ENCODE results near the gene TMEM107.

The TMEM107 gene

DNA sequence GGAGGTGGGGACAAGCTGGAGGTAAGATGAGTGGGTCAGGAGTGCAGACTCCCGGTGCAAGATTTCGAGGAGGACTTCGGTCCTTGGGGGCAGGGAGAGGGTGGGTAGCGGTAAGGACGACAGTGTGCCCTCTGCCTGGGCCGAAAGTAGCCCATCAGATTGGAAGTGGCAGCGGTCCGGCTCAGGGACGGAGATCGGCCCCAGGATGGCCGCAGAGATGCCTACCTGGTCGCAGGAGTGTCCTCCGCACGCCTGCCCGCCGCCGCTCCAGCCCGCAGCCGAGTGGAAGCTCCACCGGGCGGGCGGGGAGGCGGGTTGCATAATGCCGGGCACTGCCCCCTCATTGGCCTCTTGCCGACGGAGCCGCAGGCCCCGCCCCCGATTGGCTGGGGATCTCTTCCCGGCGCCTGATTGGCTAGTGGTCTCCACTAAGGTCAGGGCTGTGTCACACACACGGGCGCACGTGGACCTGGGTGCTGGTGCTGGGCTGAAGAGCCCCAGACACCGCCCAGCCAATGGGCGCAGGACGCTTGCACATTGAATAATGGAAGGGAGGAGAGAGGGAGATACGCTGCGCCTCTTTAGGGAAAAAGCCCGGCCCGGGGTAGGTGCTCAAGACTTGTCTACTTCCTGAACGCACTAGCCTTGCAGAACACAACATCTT is 23.9 kb downstream of the TMEM107 start, which contains the start of gene PER1:
TSS of gene PER1 (minus strand) at position 293 of the 664 bp plus-strand sequence. CDS start 1,698 bp downstream, outside the sequence.
- TF ChIP-seq, protein P1, sequence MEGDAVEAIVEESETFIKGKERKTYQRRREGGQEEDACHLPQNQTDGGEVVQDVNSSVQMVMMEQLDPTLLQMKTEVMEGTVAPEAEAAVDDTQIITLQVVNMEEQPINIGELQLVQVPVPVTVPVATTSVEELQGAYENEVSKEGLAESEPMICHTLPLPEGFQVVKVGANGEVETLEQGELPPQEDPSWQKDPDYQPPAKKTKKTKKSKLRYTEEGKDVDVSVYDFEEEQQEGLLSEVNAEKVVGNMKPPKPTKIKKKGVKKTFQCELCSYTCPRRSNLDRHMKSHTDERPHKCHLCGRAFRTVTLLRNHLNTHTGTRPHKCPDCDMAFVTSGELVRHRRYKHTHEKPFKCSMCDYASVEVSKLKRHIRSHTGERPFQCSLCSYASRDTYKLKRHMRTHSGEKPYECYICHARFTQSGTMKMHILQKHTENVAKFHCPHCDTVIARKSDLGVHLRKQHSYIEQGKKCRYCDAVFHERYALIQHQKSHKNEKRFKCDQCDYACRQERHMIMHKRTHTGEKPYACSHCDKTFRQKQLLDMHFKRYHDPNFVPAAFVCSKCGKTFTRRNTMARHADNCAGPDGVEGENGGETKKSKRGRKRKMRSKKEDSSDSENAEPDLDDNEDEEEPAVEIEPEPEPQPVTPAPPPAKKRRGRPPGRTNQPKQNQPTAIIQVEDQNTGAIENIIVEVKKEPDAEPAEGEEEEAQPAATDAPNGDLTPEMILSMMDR (conservative IDR thresholded peaks at IDR 0.05; ENCODE audit: low read depth) = no peak
- POLR2A ChIA-PET (ENCODE audit: low non-redundant PET) = no interaction called here
- peak within 1 kb of the TSS; percentile 98 for H3K27ac ChIP-seq
- CTCF ChIA-PET = interaction anchor here (0.6 to 1.6 kb wide), 2 partner anchors 13 to 62 kb away, joined by 4 to 9 read pairs; no protein-coding TSS in a partner anchor
- peak; percentile 96 for DNase-seq (ENCODE audit: low spot score)

DNA sequence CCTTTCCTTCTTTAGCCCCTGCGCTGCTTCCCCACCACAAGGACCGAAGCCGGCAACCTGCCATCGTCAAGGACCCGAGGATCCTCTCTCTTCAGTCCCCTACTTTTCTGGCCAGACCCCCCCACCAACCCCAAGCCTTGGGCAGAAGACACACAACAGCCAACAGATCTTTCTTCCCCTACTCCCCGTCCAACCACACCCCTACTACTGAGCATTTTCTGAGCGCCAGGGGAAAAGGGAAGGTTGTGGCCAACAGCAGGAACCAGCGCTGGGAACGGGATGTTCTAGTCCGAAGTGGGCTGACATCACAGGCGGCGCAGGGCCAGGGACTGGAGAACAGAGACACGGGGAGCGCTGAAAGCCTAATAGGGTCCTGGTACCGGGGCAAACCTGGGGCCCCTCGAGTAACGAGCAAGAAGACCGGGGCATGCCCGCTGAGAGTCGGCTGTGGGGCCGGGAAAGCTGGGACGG is 24.5 kb downstream of the TMEM107 start:
- ChIA-PET CTCF (interaction anchor here (0.6 to 1.6 kb wide), 2 partner anchors 12 to 61 kb away, joined by 4 to 9 read pairs; no protein-coding TSS in a partner anchor), POLR2A (ENCODE audit: low non-redundant PET) (no interaction called here)
- TF ChIP-seq, protein P1 (conservative IDR thresholded peaks at IDR 0.05; ENCODE audit: low read depth) = no peak
- peak overlapping the region; percentile 98 for H3K27ac ChIP-seq
- no peak for DNase-seq (ENCODE audit: low spot score)

DNA sequence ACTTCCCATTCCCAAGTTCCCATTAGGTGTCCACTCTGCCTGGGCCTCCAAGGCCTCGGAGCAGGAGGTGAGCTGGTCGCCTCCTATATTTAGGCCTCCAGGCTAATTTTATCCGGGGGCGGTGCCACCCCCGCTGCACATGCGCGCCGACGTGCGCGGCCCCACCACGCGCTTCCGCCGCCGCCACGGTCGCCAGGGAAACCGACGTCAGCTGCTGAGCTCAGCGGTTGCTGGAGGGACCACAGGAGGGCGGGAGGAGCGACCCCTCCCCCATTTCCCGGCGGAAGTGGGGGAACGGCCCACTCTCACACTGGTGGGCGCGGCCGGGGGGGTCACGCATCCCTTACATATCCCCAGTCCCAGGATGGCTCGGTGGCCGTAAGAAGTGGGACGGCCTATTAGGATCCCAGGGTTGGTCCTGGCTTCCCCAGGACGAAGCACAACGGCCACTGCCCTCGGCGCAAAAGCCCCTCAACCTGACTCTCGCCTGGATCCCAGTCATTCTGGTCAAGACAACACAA is 25.0 kb downstream of the TMEM107 start:
- TF ChIP-seq, protein P1 (conservative IDR thresholded peaks at IDR 0.05; ENCODE audit: low read depth) = no peak
- H3K27ac ChIP-seq = peak overlapping the region; percentile 98
- DNase-seq (ENCODE audit: low spot score) = no peak
- CTCF ChIA-PET = interaction anchor here (0.7 kb wide), 1 partner anchor 1012 kb away, joined by 4 read pairs; no protein-coding TSS in a partner anchor
- POLR2A ChIA-PET (ENCODE audit: low non-redundant PET) = interaction anchor here (0.6 kb wide), 1 partner anchor 85 kb away, joined by 3 read pairs; no protein-coding TSS in a partner anchor

DNA sequence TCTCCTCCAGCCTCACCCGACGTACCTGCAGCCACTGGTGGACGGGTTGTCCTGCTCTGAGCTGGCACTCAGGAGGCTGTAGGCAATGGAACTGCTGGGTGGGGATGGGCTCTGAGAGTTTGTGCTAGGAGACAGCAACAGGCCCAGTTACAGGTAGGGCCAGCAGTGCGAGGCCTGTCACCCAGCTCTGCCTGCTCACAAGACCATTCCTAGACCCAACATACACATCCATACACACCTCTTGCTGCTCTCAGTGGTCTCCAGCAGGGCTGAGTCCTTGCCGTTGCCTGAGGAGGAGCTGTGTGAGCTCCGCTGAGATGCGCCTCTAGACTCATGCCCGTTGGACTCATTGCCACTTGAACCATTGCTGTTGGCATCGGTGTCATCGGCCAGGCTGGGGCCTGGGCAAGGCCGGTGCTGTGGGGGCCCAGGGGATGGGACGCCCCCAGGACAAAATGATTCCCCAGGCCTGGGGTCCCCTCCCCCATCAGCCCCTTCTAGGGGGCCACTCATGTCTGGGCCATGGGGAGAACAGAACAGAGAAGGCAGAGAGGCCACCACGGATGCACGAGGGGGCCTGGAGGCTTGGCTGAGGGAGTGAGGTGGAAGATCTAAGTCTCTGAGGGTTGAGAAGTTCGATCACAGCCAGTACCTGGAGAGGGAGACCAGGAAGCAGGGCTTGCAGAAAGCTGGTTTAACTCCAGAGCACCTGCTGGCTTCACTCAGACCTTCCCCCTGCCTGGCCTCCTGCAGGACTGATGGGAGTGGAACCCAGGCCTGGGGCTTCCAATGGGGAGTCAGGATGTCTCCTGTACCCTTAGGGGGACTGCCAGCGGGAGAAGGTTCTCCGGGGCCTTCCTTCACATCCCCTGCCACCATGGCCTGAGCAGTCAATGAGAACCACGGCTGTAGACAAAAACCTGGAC is 25.7 kb downstream of the TMEM107 start:
- ChIA-PET POLR2A (ENCODE audit: low non-redundant PET) (interaction anchor here (0.6 kb wide), 1 partner anchor 85 kb away, joined by 3 read pairs; no protein-coding TSS in a partner anchor), CTCF (interaction anchor here (0.7 to 1.0 kb wide), 4 partner anchors 8 to 1011 kb away, joined by 3 to 4 read pairs (median 4); no protein-coding TSS in a partner anchor)
- DNase-seq (ENCODE audit: low spot score) = no peak
- TF ChIP-seq, protein P1 (conservative IDR thresholded peaks at IDR 0.05; ENCODE audit: low read depth) = no peak
- peak overlapping the region; percentile 98 for H3K27ac ChIP-seq

DNA sequence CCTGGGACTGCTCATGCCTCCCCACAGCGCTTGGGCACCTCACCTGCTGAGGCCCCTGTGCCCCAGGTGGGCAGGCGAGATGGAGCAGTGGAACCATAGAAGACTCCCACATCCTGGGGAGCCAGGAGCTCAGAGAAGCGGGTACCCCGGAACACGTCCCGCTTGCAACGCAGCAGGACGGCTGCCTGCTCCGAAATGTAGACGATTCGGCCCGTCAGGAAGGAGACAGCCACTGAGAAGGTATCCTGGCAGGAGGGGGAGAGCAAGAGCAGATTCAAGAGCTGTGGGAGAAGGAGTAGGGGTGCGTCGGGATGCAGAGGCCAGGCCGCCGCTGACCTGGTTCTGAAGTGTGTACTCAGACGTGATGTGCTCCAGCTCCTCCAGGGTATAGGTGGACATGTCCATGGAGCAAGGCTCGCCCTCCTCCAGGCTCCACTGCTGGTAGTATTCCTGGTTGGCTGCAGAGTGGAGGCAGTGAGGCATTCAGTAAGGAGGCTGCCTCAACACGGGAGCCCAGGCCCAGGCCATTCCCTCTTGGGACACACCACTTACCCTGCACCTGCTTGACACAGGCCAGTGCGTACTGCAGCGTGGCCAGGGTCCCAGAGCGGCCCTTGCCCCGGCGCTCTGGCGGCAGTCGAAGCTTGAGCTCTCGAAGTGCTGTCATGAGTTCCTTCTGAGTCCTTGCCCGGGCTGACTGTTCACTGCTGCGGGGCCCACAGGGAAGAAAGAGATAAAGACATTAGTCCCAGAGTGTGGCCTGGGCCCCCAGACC is 26.6 kb downstream of the TMEM107 start:
- H3K27ac ChIP-seq = peak overlapping the region; percentile 98
- POLR2A ChIA-PET (ENCODE audit: low non-redundant PET) = no interaction called here
- DNase-seq (ENCODE audit: low spot score) = no peak
- CTCF ChIA-PET = interaction anchor here (0.7 to 1.0 kb wide), 3 partner anchors 9 to 496 kb away, joined by 3 to 4 read pairs (median 3); no protein-coding TSS in a partner anchor
- TF ChIP-seq, protein P1 (conservative IDR thresholded peaks at IDR 0.05; ENCODE audit: low read depth) = no peak

Measured in RWPE1 (cell line).